Right lobe of liver (tissue), 4 donors: ENCODE results near the gene TNFAIP1.

ENCODE experiments used
- POLR2A ChIP-seq: fragments of 450-650 bp; IDR thresholded peaks from one replicate; pipeline ENCODE4 v1.6.1; 2017; ENCODE audit warnings: antibody characterized with exemption, mild to moderate bottlenecking
- TF ChIP-seq, protein P1 (sequence below), 4 donors: fragments of 200-600 bp in 3 of 4; fragments of 450-650 bp in 1 of 4; IDR thresholded peaks; one replicate each; pipeline versions ENCODE4 v1.5.1 to v1.8.0; 2016 to 2022; ENCODE audit warnings: antibody characterized with exemption in 4 of 4, mild to moderate bottlenecking in 2 of 4
- donor health status: DM: no; HTN: no; CAD: no.
- donor health status: DM: no; HTN: no; CAD: no.
- donor health status: DM: no; HTN: yes; CAD: no.

DNA sequence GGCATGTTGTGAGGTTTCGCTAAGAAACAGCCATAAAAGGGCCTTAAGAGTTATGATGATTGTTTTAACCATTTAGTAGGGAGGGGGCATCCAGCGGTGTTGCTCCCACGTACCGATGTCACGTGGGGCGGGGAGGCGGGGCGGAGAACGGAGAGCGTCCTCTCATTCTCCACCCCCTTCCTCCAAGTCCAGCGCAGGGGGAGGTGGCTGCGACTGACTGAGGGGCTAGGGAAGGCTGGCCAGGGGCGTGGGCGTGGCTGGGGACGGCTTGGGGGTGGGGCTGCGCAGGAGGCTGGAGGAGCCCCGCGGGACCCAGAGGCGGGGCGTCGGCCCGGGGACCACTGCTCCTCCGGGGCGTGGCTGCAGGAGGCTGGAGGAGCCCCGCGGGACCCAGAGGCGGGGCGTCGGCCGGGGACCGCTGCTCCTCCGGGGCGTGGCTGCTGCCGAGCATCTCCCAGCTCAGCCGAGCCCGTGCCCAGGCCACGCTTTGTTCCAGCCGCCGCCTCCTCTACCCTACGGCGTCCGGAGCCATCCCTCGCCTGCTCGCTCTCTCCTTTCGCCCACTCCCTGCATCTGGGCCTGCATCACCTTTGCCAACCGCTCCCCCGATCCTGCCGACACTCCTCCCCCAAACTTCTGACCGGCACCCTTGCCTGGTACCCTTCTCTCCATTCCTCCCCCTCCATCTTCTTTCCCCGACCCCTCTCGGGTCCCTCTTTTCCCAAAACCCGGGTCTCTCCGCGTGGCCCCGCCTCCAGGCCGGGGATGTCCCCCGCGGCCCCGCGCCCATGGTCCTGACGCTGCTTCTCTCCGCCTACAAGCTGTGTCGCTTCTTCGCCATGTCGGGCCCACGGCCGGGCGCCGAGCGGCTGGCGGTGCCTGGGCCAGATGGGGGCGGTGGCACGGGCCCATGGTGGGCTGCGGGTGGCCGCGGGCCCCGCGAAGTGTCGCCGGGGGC, 36.0 kb downstream of the TNFAIP1 start, which contains the start of gene SARM1:
- TF ChIP-seq, protein P1, sequence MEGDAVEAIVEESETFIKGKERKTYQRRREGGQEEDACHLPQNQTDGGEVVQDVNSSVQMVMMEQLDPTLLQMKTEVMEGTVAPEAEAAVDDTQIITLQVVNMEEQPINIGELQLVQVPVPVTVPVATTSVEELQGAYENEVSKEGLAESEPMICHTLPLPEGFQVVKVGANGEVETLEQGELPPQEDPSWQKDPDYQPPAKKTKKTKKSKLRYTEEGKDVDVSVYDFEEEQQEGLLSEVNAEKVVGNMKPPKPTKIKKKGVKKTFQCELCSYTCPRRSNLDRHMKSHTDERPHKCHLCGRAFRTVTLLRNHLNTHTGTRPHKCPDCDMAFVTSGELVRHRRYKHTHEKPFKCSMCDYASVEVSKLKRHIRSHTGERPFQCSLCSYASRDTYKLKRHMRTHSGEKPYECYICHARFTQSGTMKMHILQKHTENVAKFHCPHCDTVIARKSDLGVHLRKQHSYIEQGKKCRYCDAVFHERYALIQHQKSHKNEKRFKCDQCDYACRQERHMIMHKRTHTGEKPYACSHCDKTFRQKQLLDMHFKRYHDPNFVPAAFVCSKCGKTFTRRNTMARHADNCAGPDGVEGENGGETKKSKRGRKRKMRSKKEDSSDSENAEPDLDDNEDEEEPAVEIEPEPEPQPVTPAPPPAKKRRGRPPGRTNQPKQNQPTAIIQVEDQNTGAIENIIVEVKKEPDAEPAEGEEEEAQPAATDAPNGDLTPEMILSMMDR (IDR thresholded peaks at IDR 0.05), result no peak
- TF ChIP-seq POLR2A, result no peak
